ACHN (cell line): ENCODE measurements around the gene NFYB.
"Not testable (repeated sequence)": the region's sequence is repeated elsewhere in the genome, so short reads cannot be mapped to it uniquely, and the experiment has no call there.

Source experiments
- DNase-seq: peaks from one replicate; pipeline ENCODE4 v3.0.0-alpha.2; 2015
- in situ Hi-C: cut with HindIII; loops from 2 replicates; pipeline ENCODE4 v1.10.0; 2017; ENCODE audit warnings: low sequenced_read_pairs, low pct_ligation_motif_present, low pct_unique_long_range_greater_than_20kb

NFYB gene

GRCh38 chr12:104137902-104138796 lies at the start of gene NFYB:
Gene NFYB (minus strand): TSS chr12:104138210. CDS start chr12:104135453, 2,757 bp downstream.
- DNase-seq = peak; percentile 99
- in situ Hi-C loops = no loop called here

- DNase-seq = no peak
- in situ Hi-C loops = no loop called here
Observed at GRCh38 chr12:104187446-104188155, 49.6 kb upstream of the NFYB start.

- in situ Hi-C loops = no loop called here
- DNase-seq = no peak
Observed at GRCh38 chr12:104183443-104183842, 45.4 kb upstream of the NFYB start.

GRCh38 chr12:104182621-104183378 lies 44.8 kb upstream of the NFYB start:
- in situ Hi-C loops = no loop called here
- no peak for DNase-seq

GRCh38 chr12:104182144-104182543 lies 44.1 kb upstream of the NFYB start:
- in situ Hi-C loops = no loop called here
- DNase-seq = no peak

GRCh38 chr12:104181313-104181712 lies 43.3 kb upstream of the NFYB start:
- DNase-seq = no peak
- in situ Hi-C loops = no loop called here

GRCh38 chr12:104180374-104180773 lies 42.4 kb upstream of the NFYB start:
- in situ Hi-C loops = no loop called here
- no peak for DNase-seq

- peak; percentile 87 for DNase-seq
- in situ Hi-C loops = no loop called here
Observed at GRCh38 chr12:104177663-104178501, 39.9 kb upstream of the NFYB start.

GRCh38 chr12:104177336-104177662 lies 39.3 kb upstream of the NFYB start:
- DNase-seq = no peak
- in situ Hi-C loops = no loop called here

GRCh38 chr12:104175726-104176247 lies 37.8 kb upstream of the NFYB start:
- in situ Hi-C loops = no loop called here
- DNase-seq = no peak

- in situ Hi-C loops, DNase-seq: not testable (repeated sequence)
Observed at GRCh38 chr12:104173804-104174203, 35.8 kb upstream of the NFYB start.

GRCh38 chr12:104172570-104172947 lies 34.5 kb upstream of the NFYB start:
- in situ Hi-C loops = no loop called here

GRCh38 chr12:104171785-104172569 lies 34.0 kb upstream of the NFYB start:
- no peak for DNase-seq
- in situ Hi-C loops = no loop called here

More at GRCh38 chr12:104172570-104172947, 34.5 kb upstream of the NFYB start:
- DNase-seq = no peak

- DNase-seq = no peak
- in situ Hi-C loops = no loop called here
Observed at GRCh38 chr12:104168596-104168995, 30.6 kb upstream of the NFYB start.

GRCh38 chr12:104167519-104168458 lies 29.8 kb upstream of the NFYB start:
- in situ Hi-C loops = no loop called here
- DNase-seq = no peak

GRCh38 chr12:104166465-104166864 lies 28.5 kb upstream of the NFYB start:
- in situ Hi-C loops = no loop called here

More at GRCh38 chr12:104166465-104166864, 28.5 kb upstream of the NFYB start:
- DNase-seq = no peak
